ENCODE data around the gene PLS1. TPM values are rescaled to one million over a fixed set of nuclear protein-coding genes. Genes with fewer than 3 reads are reported as not detected.

PLS1 gene
- total RNA-seq, 2 donors from 2014 or later = 11.3 to 26.4 TPM

- no peak for TF ChIP-seq CTCF (conservative IDR thresholded peaks at IDR 0.05)
- no peak overlapping the region for H3K9ac ChIP-seq (ENCODE audit: extremely low read depth, low read length, poor library complexity, severe bottlenecking)
- H3K9me3 Mint-ChIP-seq = peaks cover 15% of the 10 kb centered on the region
- H3K36me3 ChIP-seq (ENCODE audit: control insufficient read depth, insufficient read depth, low read length) = peaks cover 51% of the 10 kb centered on the region
- H3K36me3 Mint-ChIP-seq (ENCODE audit: low read depth) = peaks cover 62% of the 10 kb centered on the region
- H3K27ac Mint-ChIP-seq = no peak overlapping the region
- H3K9me3 ChIP-seq (ENCODE audit: control insufficient read depth, low read length) = peaks cover 20% of the 10 kb centered on the region
- no peak overlapping the region for H3K4me3 Mint-ChIP-seq
- H3K4me3 ChIP-seq (ENCODE audit: low read length) = no peak overlapping the region
- 100% methylated on average over 1 of the region's 1 CpG for WGBS, 2 experiments (ENCODE audit: insufficient coverage in 1 of 2, insufficient read length in 1 of 2)
- no peaks in the 10 kb centered on the region for H3K27me3 Mint-ChIP-seq (ENCODE audit: insufficient read depth)
- no peak overlapping the region for H3K27ac ChIP-seq (ENCODE audit: low read depth, low read length)
- no peak for DNase-seq
- H3K4me1 ChIP-seq (ENCODE audit: control insufficient read depth, insufficient read depth, low read length) = no peaks in the 10 kb centered on the region
- no peaks in the 10 kb centered on the region for H3K27me3 ChIP-seq (ENCODE audit: control insufficient read depth, insufficient read depth, low read length, poor library complexity, severe bottlenecking)
- no peaks in the 10 kb centered on the region for H3K4me1 Mint-ChIP-seq
Measured at GRCh38 chr3:142553741-142554140, 42.5 kb upstream of the PLS1 start.

- Histone ChIP-seq H3K9ac (ENCODE audit: extremely low read depth, low read length, poor library complexity, severe bottlenecking) (no peak overlapping the region), H3K9me3 (ENCODE audit: control insufficient read depth, low read length) (no peaks in the 10 kb centered on the region), H3K27me3 (ENCODE audit: control insufficient read depth, insufficient read depth, low read length, poor library complexity, severe bottlenecking) (no peaks in the 10 kb centered on the region), H3K36me3 (ENCODE audit: control insufficient read depth, insufficient read depth, low read length) (peaks cover 41% of the 10 kb centered on the region), H3K4me1 (ENCODE audit: control insufficient read depth, insufficient read depth, low read length) (no peaks in the 10 kb centered on the region), H3K27ac (ENCODE audit: low read depth, low read length) (no peak overlapping the region), H3K4me3 (ENCODE audit: low read length) (no peak overlapping the region)
- Mint-ChIP-seq H3K4me3 (no peak overlapping the region), H3K27ac (no peak overlapping the region), H3K36me3 (ENCODE audit: low read depth) (peaks cover 35% of the 10 kb centered on the region), H3K27me3 (ENCODE audit: insufficient read depth) (no peaks in the 10 kb centered on the region), H3K4me1 (peaks cover 4% of the 10 kb centered on the region), H3K9me3 (no peaks in the 10 kb centered on the region)
- TF ChIP-seq CTCF (conservative IDR thresholded peaks at IDR 0.05) = no peak
- DNase-seq = no peak
Measured at GRCh38 chr3:142560118-142560517, 36.1 kb upstream of the PLS1 start.

GRCh38 chr3:142563496-142563997, 32.6 kb upstream of the PLS1 start:
- no peak overlapping the region for H3K4me3 Mint-ChIP-seq
- Histone ChIP-seq H3K27ac (ENCODE audit: low read depth, low read length) (no peak overlapping the region), H3K9me3 (ENCODE audit: control insufficient read depth, low read length) (no peaks in the 10 kb centered on the region), H3K36me3 (ENCODE audit: control insufficient read depth, insufficient read depth, low read length) (peaks cover 33% of the 10 kb centered on the region), H3K27me3 (ENCODE audit: control insufficient read depth, insufficient read depth, low read length, poor library complexity, severe bottlenecking) (no peaks in the 10 kb centered on the region), H3K4me1 (ENCODE audit: control insufficient read depth, insufficient read depth, low read length) (no peaks in the 10 kb centered on the region), H3K4me3 (ENCODE audit: low read length) (no peak overlapping the region), H3K9ac (ENCODE audit: extremely low read depth, low read length, poor library complexity, severe bottlenecking) (no peak overlapping the region)
- DNase-seq = no peak
- no peak for TF ChIP-seq CTCF (conservative IDR thresholded peaks at IDR 0.05)
- WGBS, 2 experiments (ENCODE audit: insufficient coverage in 1 of 2, insufficient read length in 1 of 2) = 98% methylated on average over 4 of the region's 4 CpGs; no CpG with 5 or more reads in 1 of the 2 experiments
- H3K36me3 Mint-ChIP-seq (ENCODE audit: low read depth) = peaks cover 25% of the 10 kb centered on the region
- no peaks in the 10 kb centered on the region for H3K9me3 Mint-ChIP-seq
- H3K4me1 Mint-ChIP-seq = peaks cover 4% of the 10 kb centered on the region
- H3K27me3 Mint-ChIP-seq (ENCODE audit: insufficient read depth) = no peaks in the 10 kb centered on the region
- no peak overlapping the region for H3K27ac Mint-ChIP-seq
